Heart left ventricle (tissue), 13 donors: ENCODE results near the gene FADS3.

Experiments used
- POLR2A ChIP-seq, 2 donors: fragments of 450-650 bp; IDR thresholded peaks; one replicate each; pipeline ENCODE4 v1.6.1; 2017; ENCODE audit warnings: antibody characterized with exemption in 2 of 2, mild to moderate bottlenecking in 2 of 2, moderate library complexity in 2 of 2
- TF ChIP-seq, protein P1 (sequence below), 12 donors: fragments of 200-600 bp; sonication (generic) in 4 of 12; IDR thresholded peaks; one replicate each; pipeline versions ENCODE4 v1.5.0 to v1.8.0; 2018 to 2022; ENCODE audit warnings: antibody characterized with exemption in 12 of 12, mild to moderate bottlenecking in 5 of 12
- donor health status: ischemic (EF 13 %, LVEDD 7.1; RV severe dilation, severe dysfunction).
- donor health status: DM: no; HTN: yes; CAD: no.
- donor health status: DM: no; HTN: no; CAD: no.
- donor health status: ischemic (EF 25% LVEDD 6.9; RV normal size, moderate dysfunction).
- donor health status: ischemic (EF 25% LVEDD 5.7; RV mildly dilated, moderate dysfunction).
- donor health status: ischemic (EF 35%, LVEDD 5.7; RV mildly dilated, moderate dysfunction).
- donor health status: nonischemic (EF 11% LVEDD 7.7; RV severe dilation, severe dysfunction).
- donor health status: DM: yes; HTN: yes; CAD: no.
- donor health status: PGD.
- donor health status: ischemic (EF 29% LVEDD 5.4; RV normal size, mild dysfunction).
- donor health status: nonischemic (EF 23%, LVEDD 6.1; RV moderate dilation, normal function).

DNA sequence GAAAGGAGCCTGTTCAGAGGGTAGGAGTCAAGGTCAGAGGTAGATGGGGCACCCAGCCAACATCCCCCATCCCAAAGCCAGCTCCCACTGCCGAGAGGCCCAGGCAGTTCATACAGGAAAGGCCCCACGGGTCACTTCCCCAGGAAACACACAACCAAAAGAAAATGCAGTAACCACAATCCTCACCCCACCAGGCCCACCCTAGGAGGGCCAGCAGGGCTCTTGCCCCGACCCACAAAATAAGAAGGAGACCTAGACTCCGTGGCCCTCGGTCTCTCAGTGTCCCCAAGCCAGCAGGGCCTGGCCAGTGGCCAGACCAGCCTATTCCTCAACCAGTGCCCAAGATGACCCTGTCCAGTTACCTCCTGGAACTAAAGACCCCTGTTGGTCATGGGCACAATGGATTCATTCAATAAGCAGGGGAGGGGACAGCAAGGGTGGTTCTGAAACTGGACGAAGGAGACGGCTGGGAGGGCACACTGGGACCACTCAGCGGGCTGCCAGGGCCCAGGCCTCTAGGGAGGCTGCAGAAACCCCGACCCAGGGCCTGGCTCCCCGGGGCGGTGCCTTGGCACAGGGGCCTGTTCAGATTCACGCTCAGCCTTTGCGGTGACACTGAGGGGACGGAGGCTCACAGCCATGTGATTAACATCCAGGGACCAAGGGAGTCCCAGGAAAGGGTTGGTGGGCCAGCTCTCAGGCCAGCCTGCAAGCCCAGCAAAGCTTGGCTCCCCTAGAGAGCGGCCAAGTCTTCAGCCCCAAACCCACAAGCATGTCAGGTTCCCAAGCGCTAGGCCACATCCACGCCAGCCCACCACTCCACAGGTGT is 20.6 kb upstream of the FADS3 start:
- TF ChIP-seq, protein P1, sequence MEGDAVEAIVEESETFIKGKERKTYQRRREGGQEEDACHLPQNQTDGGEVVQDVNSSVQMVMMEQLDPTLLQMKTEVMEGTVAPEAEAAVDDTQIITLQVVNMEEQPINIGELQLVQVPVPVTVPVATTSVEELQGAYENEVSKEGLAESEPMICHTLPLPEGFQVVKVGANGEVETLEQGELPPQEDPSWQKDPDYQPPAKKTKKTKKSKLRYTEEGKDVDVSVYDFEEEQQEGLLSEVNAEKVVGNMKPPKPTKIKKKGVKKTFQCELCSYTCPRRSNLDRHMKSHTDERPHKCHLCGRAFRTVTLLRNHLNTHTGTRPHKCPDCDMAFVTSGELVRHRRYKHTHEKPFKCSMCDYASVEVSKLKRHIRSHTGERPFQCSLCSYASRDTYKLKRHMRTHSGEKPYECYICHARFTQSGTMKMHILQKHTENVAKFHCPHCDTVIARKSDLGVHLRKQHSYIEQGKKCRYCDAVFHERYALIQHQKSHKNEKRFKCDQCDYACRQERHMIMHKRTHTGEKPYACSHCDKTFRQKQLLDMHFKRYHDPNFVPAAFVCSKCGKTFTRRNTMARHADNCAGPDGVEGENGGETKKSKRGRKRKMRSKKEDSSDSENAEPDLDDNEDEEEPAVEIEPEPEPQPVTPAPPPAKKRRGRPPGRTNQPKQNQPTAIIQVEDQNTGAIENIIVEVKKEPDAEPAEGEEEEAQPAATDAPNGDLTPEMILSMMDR (IDR thresholded peaks at IDR 0.05): no peak
- no peak for TF ChIP-seq POLR2A (IDR thresholded peaks at IDR 0.05)
